ENCODE data around the gene HEY2. TPM values are rescaled to one million over a fixed set of nuclear protein-coding genes. Genes with fewer than 3 reads are reported as not detected.

The HEY2 gene
- total RNA-seq, 1 experiment from 2014 or later, result not detected

DNA sequence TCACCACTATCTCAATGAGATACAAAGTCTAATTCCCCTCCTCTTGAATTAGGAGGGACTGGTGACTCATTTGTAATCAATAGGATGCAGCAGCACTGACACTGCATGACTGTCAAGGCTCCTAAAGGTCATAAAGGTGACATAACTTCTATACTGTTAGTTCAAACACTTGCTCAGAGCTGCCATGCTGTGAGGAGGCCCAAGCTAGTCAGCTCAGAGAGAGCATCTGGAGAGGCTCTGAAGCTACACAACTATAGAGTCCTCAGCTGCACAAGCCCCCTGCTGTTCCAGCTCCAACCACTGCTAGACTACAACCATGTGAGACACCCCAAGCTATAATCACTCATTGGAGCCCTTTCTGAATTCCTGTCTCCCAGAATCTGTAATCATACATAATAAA lies 17.0 kb upstream of the HEY2 start:
- intact Hi-C loops (cut with micrococcal nuclease), result no loop called here
- H3K27me3 ChIP-seq (ENCODE audit: low read length), result peaks cover 59% of the 10 kb centered on the region
- CTCF ChIA-PET, result no interaction called here
- H3F3A ChIP-seq (ENCODE audit: low read length, unreplicated experiment), result no peaks in the 10 kb centered on the region
- H3K9me2 ChIP-seq (replicated peaks; ENCODE audit: low read length), result no peaks in the 10 kb centered on the region
- H4K20me1 ChIP-seq (ENCODE audit: low read length), result no peaks in the 10 kb centered on the region
- H3K9me3 ChIP-seq (ENCODE audit: low read length), result no peaks in the 10 kb centered on the region
- no peaks in the 10 kb centered on the region for H3K79me2 ChIP-seq (ENCODE audit: low read length)
- H3K4me2 ChIP-seq (ENCODE audit: low read length), result no peak overlapping the region
- no peaks in the 10 kb centered on the region for H3K4me1 ChIP-seq (ENCODE audit: insufficient read depth, low read length)
- H3K27ac ChIP-seq (ENCODE audit: low read length), result no peak overlapping the region
- H3K9ac ChIP-seq (ENCODE audit: low read length), result no peak overlapping the region
- POLR2A ChIA-PET (ENCODE audit: unreplicated experiment), result no interaction called here
- H2AFZ ChIP-seq (ENCODE audit: low read length), result no peak overlapping the region
- ATAC-seq, result no peak
- H3K4me3 ChIP-seq (ENCODE audit: low read length), result no peak overlapping the region
- no TSS peak for BruUV-seq (replicated peaks)
- no peaks in the 10 kb centered on the region for H3K36me3 ChIP-seq (ENCODE audit: low read depth, low read length)
- TF ChIP-seq EZH2 (IDR thresholded peaks at IDR 0.05; ENCODE audit: low read length, unreplicated experiment) (no peak), EZH2phosphoT487 (IDR thresholded peaks at IDR 0.05; ENCODE audit: borderline replicate concordance, low read length) (no peak)
- TF ChIP-seq, protein P1, sequence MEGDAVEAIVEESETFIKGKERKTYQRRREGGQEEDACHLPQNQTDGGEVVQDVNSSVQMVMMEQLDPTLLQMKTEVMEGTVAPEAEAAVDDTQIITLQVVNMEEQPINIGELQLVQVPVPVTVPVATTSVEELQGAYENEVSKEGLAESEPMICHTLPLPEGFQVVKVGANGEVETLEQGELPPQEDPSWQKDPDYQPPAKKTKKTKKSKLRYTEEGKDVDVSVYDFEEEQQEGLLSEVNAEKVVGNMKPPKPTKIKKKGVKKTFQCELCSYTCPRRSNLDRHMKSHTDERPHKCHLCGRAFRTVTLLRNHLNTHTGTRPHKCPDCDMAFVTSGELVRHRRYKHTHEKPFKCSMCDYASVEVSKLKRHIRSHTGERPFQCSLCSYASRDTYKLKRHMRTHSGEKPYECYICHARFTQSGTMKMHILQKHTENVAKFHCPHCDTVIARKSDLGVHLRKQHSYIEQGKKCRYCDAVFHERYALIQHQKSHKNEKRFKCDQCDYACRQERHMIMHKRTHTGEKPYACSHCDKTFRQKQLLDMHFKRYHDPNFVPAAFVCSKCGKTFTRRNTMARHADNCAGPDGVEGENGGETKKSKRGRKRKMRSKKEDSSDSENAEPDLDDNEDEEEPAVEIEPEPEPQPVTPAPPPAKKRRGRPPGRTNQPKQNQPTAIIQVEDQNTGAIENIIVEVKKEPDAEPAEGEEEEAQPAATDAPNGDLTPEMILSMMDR (conservative IDR thresholded peaks at IDR 0.05; ENCODE audit: low read depth, low read length), result no peak
- DNase-seq, result no peak

DNA sequence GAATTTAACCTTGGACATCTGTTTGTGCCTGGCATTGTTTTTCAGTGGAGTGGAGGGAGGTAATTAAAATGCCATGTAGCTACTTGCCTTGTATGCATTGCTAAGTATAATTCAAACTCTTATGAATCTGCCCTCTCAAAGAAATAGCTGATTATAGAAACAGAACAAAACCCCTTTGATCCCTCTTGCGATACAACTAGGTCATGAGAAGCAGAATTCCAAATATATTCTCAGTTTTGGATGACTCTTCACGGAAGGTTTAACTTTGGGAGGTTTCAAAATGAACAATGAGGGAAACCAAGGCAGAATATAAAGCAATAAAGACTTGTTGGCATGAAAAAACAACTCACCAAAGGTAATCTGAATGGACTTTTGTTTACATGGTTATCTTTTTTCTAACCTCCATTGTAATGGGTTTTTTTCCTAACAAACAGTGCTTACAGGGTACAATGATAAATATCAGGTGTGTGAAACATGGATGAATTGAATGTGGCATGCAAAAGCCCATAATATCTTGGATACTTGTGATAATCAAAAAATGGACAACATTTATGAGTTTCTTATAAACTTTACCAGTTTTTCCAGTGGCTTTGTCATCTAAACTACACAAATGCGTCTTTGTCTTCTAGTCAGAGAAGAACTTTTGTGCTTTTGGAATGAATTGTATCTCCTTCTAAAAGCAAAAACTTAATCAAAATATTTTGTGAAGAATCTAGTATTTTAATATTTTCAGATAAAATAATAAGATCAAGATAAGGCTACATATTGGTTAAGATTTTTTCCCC lies 15.7 kb upstream of the HEY2 start:
- H2AFZ ChIP-seq (ENCODE audit: low read length), result no peak overlapping the region
- DNase-seq (no peak), ATAC-seq (no peak)
- H3K9ac ChIP-seq (ENCODE audit: low read length), result no peak overlapping the region
- ChIA-PET CTCF (no interaction called here), POLR2A (ENCODE audit: unreplicated experiment) (no interaction called here)
- H3K27ac ChIP-seq (ENCODE audit: low read length), result no peak overlapping the region
- intact Hi-C loops (cut with micrococcal nuclease), result no loop called here
- H3K4me1 ChIP-seq (ENCODE audit: insufficient read depth, low read length), result no peaks in the 10 kb centered on the region
- peaks cover 56% of the 10 kb centered on the region for H3K27me3 ChIP-seq (ENCODE audit: low read length)
- no peaks in the 10 kb centered on the region for H3K36me3 ChIP-seq (ENCODE audit: low read depth, low read length)
- no peak overlapping the region for H3K4me2 ChIP-seq (ENCODE audit: low read length)
- no peaks in the 10 kb centered on the region for H3K9me2 ChIP-seq (replicated peaks; ENCODE audit: low read length)
- H3F3A ChIP-seq (ENCODE audit: low read length, unreplicated experiment), result no peaks in the 10 kb centered on the region
- H3K79me2 ChIP-seq (ENCODE audit: low read length), result no peaks in the 10 kb centered on the region
- no TSS peak for BruUV-seq (replicated peaks)
- no peaks in the 10 kb centered on the region for H4K20me1 ChIP-seq (ENCODE audit: low read length)
- no peak overlapping the region for H3K4me3 ChIP-seq (ENCODE audit: low read length)
- TF ChIP-seq EZH2 (IDR thresholded peaks at IDR 0.05; ENCODE audit: low read length, unreplicated experiment) (no peak), EZH2phosphoT487 (IDR thresholded peaks at IDR 0.05; ENCODE audit: borderline replicate concordance, low read length) (no peak)
- TF ChIP-seq, protein P1 (conservative IDR thresholded peaks at IDR 0.05; ENCODE audit: low read depth, low read length), result no peak
- H3K9me3 ChIP-seq (ENCODE audit: low read length), result no peaks in the 10 kb centered on the region

DNA sequence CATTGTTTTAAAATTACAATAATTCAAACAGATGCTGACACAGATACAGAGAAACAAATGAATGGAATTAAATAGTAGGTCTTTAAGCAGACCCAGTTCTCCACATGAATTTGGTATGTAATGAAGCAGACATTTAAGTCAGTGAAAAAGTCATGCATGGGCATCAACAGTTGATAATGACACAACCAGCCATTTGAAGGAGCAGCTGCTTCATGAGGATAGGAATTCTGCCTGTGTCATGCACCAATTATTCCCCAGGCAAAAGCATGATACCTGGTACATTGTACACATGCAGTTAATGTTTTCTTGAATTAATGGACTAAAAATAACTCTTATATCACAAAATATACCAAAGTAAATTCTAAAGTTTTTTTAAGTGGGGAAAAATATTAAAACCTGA lies 11.2 kb upstream of the HEY2 start:
- CTCF ChIA-PET, result no interaction called here
- H3K4me2 ChIP-seq (ENCODE audit: low read length), result no peak overlapping the region
- no peak for TF ChIP-seq EZH2phosphoT487 (IDR thresholded peaks at IDR 0.05; ENCODE audit: borderline replicate concordance, low read length)
- TF ChIP-seq, protein P1 (conservative IDR thresholded peaks at IDR 0.05; ENCODE audit: low read depth, low read length), result no peak
- TF ChIP-seq EZH2 (IDR thresholded peaks at IDR 0.05; ENCODE audit: low read length, unreplicated experiment), result no peak

More for the DNA sequence above, 11.2 kb upstream of the HEY2 start:
- Histone ChIP-seq H3K9me2 (replicated peaks; ENCODE audit: low read length) (no peaks in the 10 kb centered on the region), H3F3A (ENCODE audit: low read length, unreplicated experiment) (no peaks in the 10 kb centered on the region), H3K9me3 (ENCODE audit: low read length) (no peaks in the 10 kb centered on the region), H4K20me1 (ENCODE audit: low read length) (no peaks in the 10 kb centered on the region), H3K27me3 (ENCODE audit: low read length) (peaks cover 74% of the 10 kb centered on the region), H3K27ac (ENCODE audit: low read length) (no peak overlapping the region), H3K36me3 (ENCODE audit: low read depth, low read length) (no peaks in the 10 kb centered on the region), H3K4me3 (ENCODE audit: low read length) (no peak overlapping the region), H3K4me1 (ENCODE audit: insufficient read depth, low read length) (no peaks in the 10 kb centered on the region), H2AFZ (ENCODE audit: low read length) (no peak overlapping the region), H3K9ac (ENCODE audit: low read length) (no peak overlapping the region), H3K79me2 (ENCODE audit: low read length) (no peaks in the 10 kb centered on the region)
- POLR2A ChIA-PET (ENCODE audit: unreplicated experiment), result no interaction called here
- BruUV-seq (replicated peaks), result no TSS peak
- ATAC-seq, result no peak
- intact Hi-C loops (cut with micrococcal nuclease), result no loop called here
- DNase-seq, result no peak

Data from PC-3 (cell line).